Stimulated activated CD4-positive, alpha-beta T cell treated with anti-CD3 and anti-CD28 coated beads, Interleukin-12 subunit alpha, Interleukin-12 subunit beta, amount 100 ng/mL, for 24 hours (primary cell): ENCODE measurements around the gene MRGPRX2.
A peak's percentile ranks its signal among the peaks of the same experiment; 100 is the strongest.

ENCODE experiments used
- DNase-seq, 2 experiments: peaks; one replicate each; pipeline ENCODE4 v3.0.0-alpha.2; 2020; ENCODE audit warnings: low read depth in 2 of 2

MRGPRX2 gene

DNA sequence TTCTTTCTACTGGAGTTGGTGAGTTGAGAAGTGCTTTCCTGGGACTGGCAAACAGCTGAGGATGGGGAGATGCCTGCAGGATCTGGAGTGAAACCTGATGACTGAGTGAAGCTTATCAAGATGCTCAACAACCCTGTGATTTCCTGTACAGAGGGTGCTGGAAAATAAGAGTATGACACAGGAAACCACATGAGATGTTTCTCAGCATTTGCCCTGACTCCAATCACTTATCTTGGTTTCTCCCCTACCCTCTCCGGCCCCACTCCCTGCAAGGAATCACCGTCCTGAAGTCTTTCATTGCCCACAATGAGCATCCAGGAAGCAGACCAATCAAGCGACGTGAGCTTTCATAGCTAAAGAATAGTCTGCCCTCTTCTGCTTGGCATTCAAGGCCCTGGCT, at the start of gene MRGPRX2:
TSS of gene MRGPRX2 (minus strand) at position 89 of the 400 bp plus-strand sequence. CDS start 4,315 bp downstream, outside the sequence.
- DNase-seq: no peak

GRCh38 chr11:19110295-19110694, 49.8 kb upstream of the MRGPRX2 start:
- no peak for DNase-seq

DNA sequence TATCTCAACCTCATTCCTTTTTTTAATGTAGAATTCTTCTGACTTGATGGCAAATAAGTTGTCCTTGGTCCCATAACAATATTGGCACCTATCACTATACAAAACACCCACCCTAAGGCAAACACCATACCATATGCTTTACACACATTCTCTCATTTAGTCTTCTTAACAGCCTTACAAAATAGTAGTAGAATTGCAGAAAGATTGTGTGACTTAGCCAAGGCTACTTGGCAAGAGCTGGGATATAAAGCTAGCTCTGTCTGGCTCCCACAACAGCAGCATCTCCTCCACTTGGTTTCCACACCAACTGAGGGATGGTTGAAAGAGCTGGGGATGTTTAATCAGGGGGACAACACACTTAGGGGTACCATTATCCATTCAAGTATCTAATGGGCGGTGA, 46.6 kb upstream of the MRGPRX2 start:
- DNase-seq: no peak

- DNase-seq: no peak
Measured at GRCh38 chr11:19105011-19105410, 44.5 kb upstream of the MRGPRX2 start.

- DNase-seq: no peak
Measured at GRCh38 chr11:19102521-19102900, 42.0 kb upstream of the MRGPRX2 start.

GRCh38 chr11:19101796-19102520, 41.4 kb upstream of the MRGPRX2 start:
- DNase-seq: no peak

GRCh38 chr11:19100885-19101284, 40.4 kb upstream of the MRGPRX2 start:
- no peak for DNase-seq

GRCh38 chr11:19099093-19099492, 38.6 kb upstream of the MRGPRX2 start:
- no peak for DNase-seq

DNA sequence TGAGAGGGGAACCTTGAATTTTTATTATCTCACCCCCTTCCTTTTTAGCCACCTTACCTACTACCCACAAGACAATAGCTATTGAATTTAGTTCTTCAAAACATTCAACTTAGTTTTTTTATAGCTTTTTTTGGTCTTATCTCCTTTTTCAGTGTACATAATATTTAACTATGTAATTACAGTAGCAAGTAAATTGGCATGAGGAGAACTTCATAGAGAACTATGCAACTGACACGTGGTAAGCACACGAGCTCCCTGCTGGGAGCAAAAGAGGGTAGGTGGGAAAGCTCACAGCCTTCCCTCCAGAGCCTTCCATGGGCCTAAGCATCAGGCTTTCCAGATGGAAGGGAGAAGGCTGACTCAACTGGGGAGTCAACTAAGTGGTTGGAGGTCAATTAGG, 34.3 kb upstream of the MRGPRX2 start:
- no peak for DNase-seq

- no peak for DNase-seq
Measured at GRCh38 chr11:19093976-19094375, 33.5 kb upstream of the MRGPRX2 start.

- DNase-seq: no peak
Measured at GRCh38 chr11:19092850-19093249, 32.3 kb upstream of the MRGPRX2 start.

- DNase-seq: no peak
Measured at GRCh38 chr11:19092342-19092741, 31.8 kb upstream of the MRGPRX2 start.

- no peak for DNase-seq
Measured at GRCh38 chr11:19091366-19091765, 30.8 kb upstream of the MRGPRX2 start.

GRCh38 chr11:19089421-19089820, 28.9 kb upstream of the MRGPRX2 start:
- no peak for DNase-seq

GRCh38 chr11:19088791-19089190, 28.3 kb upstream of the MRGPRX2 start:
- DNase-seq: no peak

DNA sequence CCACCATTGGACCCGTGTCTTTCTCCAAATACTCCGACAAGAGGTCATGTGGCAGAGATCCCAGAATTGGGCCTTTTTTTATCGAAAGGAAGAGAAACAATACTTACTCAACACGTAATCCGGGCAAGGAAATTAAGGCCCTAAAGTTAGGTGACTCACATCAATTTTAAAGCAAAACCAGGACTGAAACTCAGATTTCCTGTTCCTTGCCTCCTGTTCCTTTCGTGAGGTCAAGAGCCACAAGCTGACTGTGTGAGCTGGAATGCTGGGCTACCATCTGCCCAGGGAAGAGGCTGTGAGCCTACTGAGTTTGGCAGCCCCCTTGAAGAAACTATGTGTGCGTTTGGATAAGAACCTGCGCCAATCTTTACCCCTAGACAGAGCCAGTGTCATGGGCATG, 27.1 kb upstream of the MRGPRX2 start:
- DNase-seq: no peak

DNA sequence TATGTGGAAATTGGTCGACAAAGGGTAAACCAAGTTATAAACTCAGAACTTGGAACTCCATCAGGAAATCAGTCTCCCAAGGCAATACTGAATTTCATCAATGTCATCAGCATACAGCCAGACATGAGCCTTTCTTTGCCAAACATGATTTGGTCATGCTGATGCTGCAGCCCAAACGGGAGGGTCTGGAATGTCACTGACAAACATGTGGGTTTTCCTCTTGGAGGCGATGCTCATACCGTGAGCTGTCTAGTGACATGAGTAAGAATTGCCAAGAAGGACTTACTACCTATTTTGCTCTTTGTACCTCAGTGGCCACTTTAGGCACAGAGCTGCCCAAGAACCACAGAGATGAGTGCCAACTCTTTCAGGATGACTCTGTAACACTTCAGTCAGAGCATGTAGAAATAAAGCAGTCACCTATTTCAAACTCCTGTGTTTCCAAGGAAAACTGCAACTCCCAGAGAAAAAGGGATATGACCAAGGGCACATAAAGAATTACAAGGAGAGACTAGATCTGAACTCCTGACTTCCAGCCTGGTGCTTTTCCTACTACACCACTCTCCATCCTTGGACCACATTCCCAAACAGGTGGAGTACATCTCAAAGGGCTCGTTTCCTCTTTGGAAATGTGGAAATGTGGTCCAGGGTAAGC, 24.3 kb upstream of the MRGPRX2 start:
- DNase-seq: no peak

DNA sequence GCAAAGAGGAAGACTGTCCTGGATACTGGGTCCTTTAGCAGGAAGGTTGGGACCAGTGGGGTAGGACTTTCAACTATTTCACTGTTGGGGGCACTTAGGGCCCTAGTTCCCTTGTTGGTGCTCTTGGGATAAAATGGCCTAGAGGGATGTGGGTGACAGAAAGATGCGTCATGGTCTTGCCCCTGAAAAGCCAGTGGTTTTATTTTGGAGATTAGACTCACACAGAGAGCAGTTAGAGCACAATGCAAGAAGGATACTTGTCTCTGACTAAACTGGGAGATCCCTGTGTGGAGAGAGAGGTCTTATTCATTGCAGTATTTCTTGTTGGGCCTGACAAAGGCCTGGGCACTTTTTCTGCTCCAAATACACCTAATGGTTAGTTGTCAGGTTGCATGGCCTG, 22.6 kb upstream of the MRGPRX2 start:
- no peak for DNase-seq

- no peak for DNase-seq
Measured at GRCh38 chr11:19080579-19080993, 20.1 kb upstream of the MRGPRX2 start.

- DNase-seq: no peak
Measured at GRCh38 chr11:19079643-19080440, 19.3 kb upstream of the MRGPRX2 start.

DNA sequence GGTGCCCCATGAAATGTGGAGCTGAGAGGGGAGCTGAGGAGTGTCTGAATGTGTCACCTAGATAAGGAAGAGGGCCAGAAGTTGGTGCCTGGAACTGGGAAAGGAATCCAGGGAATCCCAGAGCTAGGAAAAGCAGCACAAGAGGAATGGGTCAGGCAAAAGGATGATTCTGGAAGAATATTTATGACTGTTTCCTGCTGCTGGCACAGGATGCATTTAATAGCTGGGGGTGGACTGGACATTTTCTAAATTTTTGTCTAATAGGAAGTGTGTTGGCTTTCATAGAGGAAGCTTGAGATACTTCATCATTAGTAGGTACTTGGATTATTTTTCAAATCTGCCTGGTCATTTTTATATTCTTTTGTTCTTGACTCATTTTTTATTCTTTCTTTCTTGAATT, 17.4 kb upstream of the MRGPRX2 start:
- no peak for DNase-seq

GRCh38 chr11:19076744-19077589, 16.4 kb upstream of the MRGPRX2 start:
- peak; percentile 31 to 59 for DNase-seq
